Sigmoid colon (tissue), 4 donors: Measurements from ENCODE around the gene KLRD1.

Source experiments
- CTCF ChIP-seq, 4 experiments: fragments of 450-650 bp in 3 of 4; fragments of 200-600 bp in 1 of 4; IDR thresholded peaks; one replicate each; pipeline ENCODE4 v1.5.1; 2016 to 2019; ENCODE audit warnings: antibody characterized with exemption in 4 of 4, mild to moderate bottlenecking in 3 of 4, moderate library complexity in 2 of 4
- POLR2A ChIP-seq, 2 donors: fragments of 450-650 bp; IDR thresholded peaks; one replicate each; pipeline ENCODE4 v1.6.1; 2016; ENCODE audit warnings: antibody characterized with exemption in 2 of 2, mild to moderate bottlenecking in 2 of 2, moderate library complexity in 2 of 2
- POLR2AphosphoS5 ChIP-seq, 4 donors: sonication (generic); formaldehyde crosslinking; IDR thresholded peaks; one replicate each; pipeline ENCODE4 v1.6.1; 2017; ENCODE audit warnings: antibody characterized with exemption in 4 of 4

GRCh38 chr12:10293151-10293550 is 14.5 kb upstream of the KLRD1 start:
- TF ChIP-seq CTCF (IDR thresholded peaks at IDR 0.05) = no peak
- no peak for TF ChIP-seq POLR2A (IDR thresholded peaks at IDR 0.05)
- no peak for TF ChIP-seq POLR2AphosphoS5 (IDR thresholded peaks at IDR 0.05)
